Measurements from ENCODE around the gene TAOK3.

GRCh38 chr12:118160536-118160935 lies 212.2 kb downstream of the TAOK3 start:
- TF ChIP-seq POLR2A (IDR thresholded peaks at IDR 0.05) (no peak), CTCF (IDR thresholded peaks at IDR 0.05) (no peak), EP300 (IDR thresholded peaks at IDR 0.05) (no peak)

All from suprapubic skin (tissue), 3 donors.